HCT116 (cell line): ENCODE measurements around the gene CRLF1.

Experiments used
- EZH2phosphoT487 ChIP-seq: fragments of 200-600 bp; IDR thresholded peaks from 2 replicates; pipeline ENCODE4 v1.6.1; 2018; ENCODE audit warnings: antibody characterized with exemption, borderline replicate concordance
- SIN3A ChIP-seq: IDR thresholded peaks from 2 replicates; pipeline ENCODE4 v1.6.1; 2012; ENCODE audit warnings: low read depth
- SP1 ChIP-seq: IDR thresholded peaks from 2 replicates; pipeline ENCODE4 v1.6.1; 2012; ENCODE audit warnings: low read depth

- no peak for TF ChIP-seq SP1
- TF ChIP-seq EZH2phosphoT487: no peak
- TF ChIP-seq SIN3A: no peak
Observed at GRCh38 chr19:18633321-18633720, 26.7 kb upstream of the CRLF1 start.
